IPS-NIHi7 (cell line): ENCODE measurements around the gene EPN2.
"Not testable (repeated sequence)": the region's sequence is repeated elsewhere in the genome, so short reads cannot be mapped to it uniquely, and the experiment has no call there.

Experiments used
- DNase-seq: peaks from one replicate; pipeline ENCODE4 v3.0.0; 2012; ENCODE audit warnings: mixed read lengths; ENCODE audit errors: extremely low spot score

EPN2 gene

DNA sequence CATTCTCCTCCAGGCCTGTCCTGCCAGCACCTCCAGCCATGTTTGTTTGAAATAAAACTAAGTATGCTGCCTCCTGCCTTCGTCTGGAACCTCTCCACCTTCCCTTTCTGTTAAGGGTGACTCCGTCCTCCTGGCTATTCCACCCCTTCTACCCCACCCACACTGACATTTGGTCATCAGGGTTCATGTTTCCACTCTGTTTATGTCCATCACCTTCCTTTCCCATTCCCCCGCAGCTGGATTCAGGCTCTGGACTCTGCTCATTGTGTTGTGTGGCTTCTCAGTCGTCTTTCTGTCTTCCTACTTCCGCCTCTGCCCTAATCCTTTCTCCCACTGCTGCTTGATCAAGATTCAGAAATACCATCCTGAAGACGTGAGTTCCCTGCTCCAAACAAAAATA, 28.6 kb downstream of the EPN2 start:
- DNase-seq: no peak

DNA sequence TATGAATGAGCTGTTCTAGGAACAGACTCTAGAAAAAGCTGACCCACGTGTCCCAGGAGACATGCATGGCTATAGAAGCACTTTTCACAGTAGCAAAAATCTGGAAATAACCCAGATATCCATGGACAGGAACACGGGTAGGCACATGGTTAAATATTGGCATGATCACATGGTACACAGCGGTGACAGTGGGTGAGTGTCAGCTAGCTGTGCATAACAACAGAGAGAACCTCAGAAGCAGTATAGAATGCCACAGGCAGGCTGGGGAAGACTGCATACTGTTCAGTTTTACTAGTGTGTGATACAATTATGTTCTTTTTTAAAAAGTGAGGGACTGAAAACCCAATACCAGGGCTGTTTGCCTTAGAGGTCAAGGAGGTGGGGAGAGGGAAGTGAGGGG, 31.4 kb downstream of the EPN2 start:
- DNase-seq: no peak

DNA sequence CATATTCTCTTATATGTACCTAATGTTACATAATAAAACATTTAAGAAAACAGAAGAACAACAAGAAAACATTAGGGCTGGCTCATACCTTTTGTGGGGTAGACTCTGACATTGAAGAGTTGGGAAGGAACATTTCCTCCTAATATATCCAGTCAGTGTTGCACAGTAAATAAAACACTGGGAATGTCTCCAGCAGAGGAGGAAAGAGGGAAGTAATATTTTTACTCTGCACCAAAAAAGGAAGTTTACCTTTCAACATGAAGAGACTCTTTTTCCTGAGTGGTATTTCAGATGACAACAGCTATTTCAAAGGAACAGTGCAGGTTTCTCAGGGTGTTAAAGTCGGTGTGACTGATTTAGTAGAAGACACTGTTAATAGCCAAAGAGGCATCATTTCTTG, 31.9 kb downstream of the EPN2 start:
- DNase-seq: no peak

DNA sequence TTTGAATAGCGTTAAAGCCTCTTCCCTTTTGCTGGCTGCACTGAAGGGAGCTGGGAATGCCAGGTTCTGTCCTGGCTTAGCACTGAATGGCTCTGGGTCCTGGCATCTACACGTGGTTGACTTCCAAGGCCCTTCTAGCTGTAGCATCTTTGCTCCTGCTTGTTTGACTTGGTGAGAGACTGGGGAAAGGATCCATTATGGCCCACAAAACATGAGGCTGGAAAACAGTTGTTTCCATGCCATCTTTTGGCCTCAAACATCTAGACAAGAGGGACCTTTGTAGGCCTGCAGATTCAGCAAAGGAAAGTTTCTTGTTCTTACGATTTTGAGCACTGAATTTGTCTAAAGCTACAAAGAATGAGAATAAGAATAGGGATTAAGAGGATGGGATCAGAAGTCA, 32.5 kb downstream of the EPN2 start:
- no peak for DNase-seq

DNA sequence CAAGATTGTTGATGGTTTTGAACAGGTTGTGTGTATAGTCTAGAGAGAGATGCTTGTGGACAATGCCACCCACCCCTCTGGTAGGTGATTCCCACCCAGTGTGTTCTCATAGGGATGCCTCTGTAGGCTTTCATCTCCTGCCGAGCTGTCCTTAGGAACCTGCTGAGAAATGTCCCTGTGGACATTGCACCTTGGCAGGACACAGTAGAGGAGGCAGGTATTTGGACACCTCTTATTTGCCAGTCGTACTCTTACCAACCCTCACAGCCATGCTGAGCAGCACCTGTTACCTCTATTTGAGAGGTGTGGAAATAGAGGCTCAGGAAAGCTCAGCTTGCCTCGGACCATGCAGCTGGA, 33.2 kb downstream of the EPN2 start:
- no peak for DNase-seq

DNA sequence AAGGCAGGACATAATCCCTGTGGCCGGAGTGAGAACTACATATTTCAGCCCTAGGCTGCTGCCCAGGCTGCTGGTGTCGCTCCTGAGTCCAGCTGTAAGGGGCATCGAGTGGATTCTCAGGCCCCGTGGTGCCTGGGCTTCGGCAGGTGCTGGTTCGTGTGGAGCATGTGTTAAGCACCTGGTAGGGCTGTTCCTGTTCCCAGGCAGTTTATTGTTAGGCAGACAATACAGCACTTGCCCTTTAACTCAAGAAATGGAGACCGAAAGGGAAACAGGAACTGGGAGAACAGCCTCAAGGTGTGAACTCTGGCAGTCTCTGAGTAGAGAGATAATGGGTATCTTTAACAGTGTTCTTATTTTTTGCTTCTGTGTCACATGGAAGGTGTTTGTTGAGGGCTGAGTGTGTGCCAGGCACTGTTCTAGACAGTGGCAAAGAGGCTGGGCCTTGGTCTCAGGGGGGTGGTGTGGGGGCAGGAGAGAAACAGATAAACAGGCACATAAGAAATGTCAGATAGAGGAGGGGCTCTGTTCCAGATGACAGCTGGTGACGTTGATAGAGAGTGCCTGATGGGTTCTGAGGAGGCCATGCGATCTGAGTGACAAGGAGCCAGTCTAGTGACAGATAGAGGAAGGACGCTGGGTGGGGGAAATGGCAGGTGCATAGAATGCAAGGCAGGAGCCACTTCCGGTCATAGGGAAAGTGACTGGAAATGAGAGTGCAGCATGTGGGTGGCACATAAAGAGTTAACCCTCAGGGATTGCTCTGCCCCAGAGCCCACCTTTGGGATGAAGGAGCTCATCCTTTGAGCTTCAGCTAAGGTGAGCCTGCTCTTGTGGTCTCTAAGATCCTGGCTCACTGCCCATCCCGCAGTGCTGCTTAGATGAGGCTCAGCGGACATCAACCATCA, 33.8 kb downstream of the EPN2 start:
- no peak for DNase-seq

DNA sequence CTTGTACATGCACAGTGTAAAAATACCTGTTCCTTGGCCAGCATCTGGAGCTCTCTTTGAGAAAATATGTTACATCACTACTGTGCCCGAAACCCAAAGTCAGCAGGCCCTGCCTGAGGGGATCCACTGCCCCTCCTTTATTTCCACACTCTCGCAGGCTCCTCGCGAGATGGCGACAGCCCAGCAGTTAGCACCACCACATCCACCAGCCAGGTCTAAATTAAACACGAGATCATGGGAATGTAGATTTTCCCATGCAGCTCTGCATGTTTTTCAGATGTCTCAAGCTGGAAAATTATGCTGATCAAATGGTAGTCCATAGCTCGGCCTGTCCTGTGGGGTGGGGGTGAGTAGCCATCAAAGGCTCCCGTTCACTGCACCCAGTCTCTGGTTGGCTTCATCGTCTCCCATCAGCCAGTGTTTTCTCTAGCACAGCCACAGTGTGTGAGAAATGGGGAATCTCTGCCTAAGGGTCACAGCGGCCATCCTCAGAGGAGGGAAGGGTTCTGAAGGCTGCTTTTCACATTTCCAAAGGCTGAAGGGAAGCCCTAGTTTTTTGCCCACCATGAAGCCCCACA, 34.7 kb downstream of the EPN2 start:
- DNase-seq: no peak

DNA sequence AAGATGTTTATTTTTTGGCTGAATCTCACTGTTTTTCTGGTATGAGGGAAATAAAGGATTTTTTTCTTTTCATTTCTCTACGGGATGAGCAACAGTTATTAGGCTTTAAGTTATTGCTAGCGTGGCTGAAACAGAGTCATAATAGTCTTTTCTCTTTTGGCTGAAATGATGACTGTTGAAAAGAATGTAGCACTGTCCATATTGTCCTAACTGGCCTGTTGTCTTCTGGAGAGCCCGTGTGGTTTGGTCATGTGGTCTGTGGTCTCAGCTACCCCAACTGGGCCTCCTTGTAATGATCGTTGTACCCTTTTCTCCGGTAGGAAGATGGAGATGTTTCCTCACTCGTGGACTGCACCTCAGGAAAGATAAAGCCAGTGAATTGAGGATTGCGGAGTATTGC, 36.6 kb downstream of the EPN2 start:
- DNase-seq: no peak

DNA sequence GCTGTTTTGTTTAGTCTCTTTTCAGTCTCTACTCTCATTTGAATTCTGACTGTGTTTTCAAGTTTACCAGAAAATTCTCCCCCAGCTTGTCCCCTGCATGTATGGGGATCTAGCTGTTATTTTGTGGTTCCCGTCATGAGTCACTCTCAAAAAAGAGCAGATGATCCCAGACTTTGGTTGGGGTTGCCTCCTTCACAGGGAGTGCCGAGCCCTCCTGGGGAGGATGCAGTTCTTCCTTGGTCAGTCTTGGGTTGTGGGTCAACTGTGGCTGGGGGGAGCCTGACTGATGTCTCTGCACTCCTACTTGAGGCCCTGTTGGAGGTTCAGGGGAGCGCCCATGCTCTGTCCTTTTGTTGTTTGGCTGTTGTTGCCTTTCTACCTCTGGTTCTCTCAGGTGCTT, 37.7 kb downstream of the EPN2 start:
- DNase-seq: no peak

DNA sequence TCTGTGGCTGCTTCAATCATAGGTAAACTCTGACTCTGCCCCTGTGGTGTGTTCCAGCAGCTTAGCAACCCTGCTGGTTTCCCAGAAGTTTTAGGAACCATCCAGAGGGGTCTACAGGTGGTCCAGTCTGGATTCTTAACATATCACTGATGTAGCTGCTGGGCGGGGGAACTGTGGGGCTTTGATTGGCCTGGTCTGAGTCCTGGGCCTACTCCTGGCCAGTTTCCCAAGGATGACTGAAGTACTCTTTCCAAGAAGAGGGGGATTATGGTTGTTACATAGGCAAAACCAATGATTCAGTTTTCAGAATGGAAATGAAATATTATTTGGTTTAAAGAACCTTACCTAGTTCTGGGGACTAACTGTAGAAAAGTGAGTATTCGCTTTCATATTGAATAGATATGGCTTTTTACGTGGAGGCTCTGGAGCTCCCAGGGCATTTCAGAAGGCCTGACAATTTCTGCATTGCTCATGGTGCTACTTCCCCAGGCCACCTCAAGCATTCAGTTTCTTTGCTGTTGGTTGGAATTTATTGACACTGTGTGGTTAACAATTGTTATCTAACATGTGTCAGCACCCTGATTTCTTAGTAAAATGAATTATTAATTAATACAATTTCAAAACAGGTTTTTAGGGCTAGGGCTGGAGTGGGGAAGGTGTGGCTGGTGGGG, 38.4 kb downstream of the EPN2 start:
- DNase-seq: no peak

DNA sequence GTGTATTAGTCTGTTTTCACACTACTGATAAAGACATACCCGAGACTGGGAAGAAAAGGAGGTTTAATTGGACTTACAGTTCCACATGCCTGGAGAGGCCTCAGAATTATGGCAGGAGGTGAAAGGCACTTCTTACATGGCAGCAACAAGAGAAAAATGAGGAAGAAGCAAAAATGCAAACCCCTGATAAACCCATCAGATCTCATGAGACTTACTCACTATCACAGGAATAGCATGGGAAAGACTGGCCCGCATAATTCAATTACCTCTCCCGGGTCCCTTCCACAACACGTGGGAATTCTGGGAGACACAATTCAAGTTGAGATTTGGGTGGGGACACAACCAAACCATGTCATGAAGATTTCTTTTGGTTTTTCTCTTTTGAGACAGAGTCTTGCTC, 41.1 kb downstream of the EPN2 start:
- DNase-seq: not testable (repeated sequence)

DNA sequence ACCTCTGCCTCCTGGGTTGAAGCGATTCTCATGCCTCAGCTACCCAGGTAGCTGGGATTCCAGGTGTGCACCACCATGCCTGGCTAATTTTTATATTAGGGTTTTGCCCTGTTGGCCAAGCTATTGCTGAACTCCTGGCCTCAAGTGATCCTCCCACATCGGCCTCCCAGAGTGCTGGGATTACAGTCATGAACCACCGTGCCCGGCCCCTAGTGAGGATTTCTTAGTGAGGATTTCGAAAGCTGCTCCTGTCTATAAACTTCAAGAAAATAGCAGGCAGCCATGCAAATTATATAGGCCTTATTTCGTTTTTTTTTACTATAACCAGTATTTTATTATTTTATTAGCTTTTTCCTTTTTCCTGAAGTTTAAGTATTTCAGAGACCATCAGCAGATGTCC, 41.6 kb downstream of the EPN2 start:
- DNase-seq: no peak

DNA sequence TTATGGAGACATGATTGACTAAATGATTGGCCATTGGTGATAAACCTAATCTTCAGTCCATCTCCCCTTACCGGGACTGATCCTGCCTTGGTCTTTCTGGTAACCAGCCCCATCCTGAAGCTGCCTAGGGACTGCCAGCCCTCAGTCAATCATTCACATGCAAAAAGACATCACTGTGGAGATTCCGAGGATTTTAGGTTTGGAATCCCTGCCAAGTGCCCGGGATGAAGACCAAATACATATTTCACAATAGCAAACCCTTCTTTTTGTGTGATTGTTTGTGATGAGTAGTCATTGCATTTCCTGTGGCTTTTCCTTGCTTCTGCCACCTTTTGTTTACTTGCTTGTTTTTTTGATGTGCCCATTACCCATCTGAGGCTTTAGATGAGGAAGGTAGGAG, 44.0 kb downstream of the EPN2 start:
- no peak for DNase-seq

DNA sequence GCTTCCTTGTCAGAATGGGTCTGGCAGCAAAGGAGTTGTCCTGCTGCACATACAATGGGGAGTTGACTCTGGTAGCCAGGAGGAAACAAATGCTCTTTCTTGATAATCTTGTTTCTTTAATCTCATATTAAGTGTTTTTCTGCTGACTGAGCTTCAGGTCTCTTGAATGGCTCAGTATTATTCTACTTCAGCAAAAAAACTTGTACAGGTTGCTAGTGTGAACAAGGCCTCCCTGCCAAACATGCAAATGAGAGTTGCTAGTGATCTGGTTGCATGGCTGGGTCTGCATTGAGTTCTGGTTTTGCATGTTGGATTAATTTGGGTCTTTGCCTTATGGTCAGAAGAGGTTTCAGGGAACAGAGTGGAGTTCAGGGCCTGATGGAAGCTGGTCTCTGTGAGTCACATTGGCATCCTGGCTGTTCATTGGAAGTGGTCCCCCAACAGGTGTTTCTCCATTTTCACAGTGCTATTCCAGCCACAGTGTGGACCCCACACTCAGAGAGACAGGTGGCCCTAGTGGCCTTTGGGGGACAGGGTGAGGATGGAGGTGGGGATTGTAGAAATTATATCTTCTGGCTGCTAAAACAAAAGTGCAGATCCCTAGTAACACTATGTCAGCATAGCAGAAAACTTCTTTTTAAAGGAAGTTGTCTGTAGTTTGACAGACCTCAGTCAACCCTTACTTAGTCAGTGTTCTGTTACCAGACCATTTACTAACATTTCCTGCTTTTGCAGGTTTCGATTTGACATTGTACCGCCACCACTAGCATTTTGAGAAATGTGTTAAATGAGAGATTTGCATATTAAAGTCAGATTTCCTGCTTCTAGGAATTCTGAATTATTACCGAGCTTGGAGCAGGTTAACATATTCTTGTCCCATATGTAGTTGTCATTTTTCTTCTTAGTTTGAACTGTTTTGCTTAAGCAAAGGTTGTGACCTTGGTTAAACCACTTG, 47.1 kb downstream of the EPN2 start:
- no peak for DNase-seq

DNA sequence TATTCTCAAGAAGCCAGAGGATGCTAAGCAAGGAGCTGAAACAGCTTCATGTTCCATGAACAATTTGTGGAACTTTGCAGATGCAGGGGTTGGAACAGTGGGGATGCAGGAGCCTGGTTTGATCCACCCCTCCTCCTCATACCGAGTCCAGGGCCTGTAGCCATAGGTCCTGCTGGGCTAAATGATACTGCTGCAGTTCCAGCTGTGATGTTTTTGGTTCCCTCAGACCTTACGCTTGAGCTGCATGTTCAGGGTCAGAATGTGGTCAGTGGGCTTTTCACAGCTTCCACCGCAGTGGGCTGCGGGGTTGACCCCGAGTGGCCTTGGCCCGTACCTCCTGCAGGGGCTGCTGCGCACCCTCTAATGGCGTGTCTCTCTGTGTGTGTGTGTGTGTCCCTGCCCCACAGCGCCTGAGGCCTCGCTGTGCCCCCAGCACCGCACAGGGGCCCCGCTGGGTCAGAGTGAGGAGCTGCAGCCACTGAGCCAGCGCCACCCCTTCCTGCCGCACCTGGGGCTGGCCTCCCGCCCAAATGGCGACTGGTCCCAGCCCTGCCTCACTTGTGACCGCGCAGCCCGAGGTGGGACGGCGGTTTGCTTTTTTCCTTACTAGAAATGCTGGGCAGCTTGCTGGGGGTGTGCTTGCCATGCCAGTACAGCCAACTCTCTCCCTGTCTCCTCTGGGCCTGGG, 48.2 kb downstream of the EPN2 start:
- DNase-seq: no peak

DNA sequence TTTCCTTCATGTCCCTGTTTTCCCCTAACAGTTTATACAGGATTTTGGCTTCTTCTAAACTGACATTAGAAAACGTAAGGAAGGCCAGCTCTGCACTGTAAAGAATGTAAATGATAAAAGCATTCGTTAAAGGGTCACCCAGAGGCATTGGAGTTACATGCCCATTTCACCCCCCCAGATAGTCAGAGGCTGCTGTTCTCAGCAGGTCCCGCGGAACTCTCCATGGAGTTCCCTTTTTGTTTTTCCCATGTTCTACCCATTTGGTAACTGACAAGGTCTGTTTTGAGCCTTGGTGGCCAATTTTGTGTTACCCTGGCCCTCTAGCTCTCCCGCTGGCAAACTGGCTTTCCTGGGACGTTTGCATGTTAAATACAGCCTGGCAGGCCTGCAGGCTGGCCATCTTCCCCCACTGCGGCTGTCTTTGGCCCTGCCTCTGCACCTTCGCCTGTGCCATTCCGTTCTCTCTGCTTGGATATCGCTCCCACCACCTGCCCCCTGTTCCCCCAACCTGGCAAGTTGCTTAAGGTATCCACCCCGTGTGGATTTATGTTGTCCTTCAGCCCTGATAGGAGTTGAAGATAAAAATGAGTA, 49.7 kb downstream of the EPN2 start:
- DNase-seq: no peak

DNA sequence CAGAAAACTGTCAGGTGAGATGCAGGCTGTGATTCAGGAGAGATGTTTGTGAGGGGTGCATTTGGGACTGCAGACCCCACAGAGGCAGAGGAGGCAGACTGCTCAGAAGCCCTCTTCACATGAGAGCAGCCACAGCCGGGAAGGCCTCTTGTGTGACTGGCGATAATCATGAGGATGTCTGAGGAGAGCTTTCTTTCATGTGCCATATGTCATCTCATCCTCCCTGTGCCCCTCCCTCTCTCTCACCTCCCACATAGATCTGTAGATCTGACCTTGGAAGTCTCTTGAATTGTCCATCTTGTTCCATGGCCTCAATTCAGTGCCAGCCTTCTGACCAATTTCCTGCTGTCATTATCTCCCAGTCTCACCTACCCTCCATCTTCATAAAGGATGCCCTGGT, 50.5 kb downstream of the EPN2 start:
- no peak for DNase-seq

DNA sequence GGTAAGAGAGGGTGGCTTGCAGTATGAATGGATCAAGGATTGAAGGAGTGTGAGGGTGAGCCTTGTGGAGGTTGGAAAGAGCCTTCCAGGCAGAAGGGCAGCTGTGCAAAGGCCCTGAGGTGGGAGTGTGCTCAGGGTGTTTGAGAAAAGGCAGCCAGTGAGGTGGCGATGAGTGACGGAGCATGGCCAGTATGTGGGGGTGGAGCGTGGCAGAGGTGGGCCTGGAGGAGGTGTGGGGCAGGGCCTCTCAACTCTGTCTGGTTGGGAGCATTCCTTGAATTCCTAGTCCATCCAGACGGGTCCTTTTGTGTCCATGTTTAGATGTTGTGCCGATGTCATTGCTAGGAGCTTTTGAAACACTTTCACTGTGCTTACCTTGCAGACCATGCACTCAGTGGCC, 51.3 kb downstream of the EPN2 start:
- peak; percentile 81 for DNase-seq

DNA sequence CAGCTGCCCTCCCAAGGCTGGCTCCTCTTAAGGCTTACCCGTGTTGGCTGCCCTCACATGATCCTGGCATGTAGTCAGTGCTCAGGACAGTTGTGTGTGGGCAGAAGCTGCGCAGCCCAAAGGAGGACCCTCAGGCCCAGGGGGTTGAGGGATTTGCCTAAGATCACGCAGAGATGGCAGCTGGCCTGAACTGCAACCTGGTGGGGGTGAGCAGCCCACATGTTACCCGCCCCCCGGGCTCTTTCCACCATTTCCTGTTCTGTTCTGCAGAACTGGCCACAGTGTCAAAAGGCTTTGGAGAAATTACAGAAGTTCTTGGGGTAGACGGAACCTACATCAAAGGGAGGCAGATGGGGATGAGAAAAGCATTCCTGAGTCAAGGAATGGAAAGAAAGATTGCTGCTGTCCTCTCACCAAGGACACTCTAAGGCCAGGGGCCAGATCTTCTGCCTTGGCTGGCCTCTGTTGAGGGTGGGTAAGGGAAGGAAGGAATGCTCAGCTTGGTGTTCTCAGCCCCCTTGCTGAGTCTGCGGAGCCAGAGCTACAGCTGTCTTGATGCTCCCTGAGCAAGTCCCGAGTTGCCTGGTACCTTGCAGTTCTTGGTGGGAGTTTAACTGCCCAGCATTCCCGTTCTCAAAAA, 53.0 kb downstream of the EPN2 start:
- DNase-seq: no peak

DNA sequence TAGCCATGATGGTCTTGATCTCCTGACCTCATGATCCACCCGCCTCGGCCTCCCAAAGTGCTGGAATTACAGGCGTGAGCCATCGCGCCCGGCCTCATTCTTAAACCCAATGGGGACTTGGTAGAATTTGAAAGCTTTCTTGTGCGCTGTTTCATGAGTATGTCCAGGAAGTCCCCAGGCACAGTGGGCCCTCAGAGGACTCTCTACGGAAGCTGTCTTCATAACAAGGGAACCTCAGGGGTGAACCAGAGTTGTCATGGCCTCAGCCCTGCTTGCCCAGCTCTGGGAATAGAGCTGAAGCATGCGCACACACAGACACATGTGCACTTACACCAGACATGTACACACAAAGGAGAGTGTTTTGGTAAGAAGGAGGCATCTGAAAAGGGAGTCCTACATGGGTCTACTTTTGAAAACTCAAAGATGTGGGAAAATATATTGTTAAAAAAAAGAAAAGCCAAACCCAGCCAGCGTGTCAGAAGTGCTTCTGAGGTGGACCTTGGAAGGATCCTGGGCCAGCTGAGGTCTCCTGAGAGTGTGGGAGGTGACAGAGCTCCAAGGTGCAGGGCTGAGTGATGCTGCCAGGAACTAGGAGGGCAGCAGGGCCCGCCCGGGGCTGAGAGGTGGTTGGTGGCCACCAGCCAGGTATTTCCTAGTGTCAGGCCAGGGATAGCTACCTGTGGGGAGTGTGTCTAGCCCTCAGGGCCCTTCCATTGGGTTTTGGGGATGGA, 54.6 kb downstream of the EPN2 start:
- no peak for DNase-seq
